ENCODE data around the gene KCP. TPM values are rescaled to one million over a fixed set of nuclear protein-coding genes. Genes with fewer than 3 reads are reported as not detected.
"Not testable (repeated sequence)": the region's sequence is repeated elsewhere in the genome, so short reads cannot be mapped to it uniquely, and the experiment has no call there.

KCP gene
- total RNA-seq, 1 donor from 2014 or later: 0.70 TPM

DNA sequence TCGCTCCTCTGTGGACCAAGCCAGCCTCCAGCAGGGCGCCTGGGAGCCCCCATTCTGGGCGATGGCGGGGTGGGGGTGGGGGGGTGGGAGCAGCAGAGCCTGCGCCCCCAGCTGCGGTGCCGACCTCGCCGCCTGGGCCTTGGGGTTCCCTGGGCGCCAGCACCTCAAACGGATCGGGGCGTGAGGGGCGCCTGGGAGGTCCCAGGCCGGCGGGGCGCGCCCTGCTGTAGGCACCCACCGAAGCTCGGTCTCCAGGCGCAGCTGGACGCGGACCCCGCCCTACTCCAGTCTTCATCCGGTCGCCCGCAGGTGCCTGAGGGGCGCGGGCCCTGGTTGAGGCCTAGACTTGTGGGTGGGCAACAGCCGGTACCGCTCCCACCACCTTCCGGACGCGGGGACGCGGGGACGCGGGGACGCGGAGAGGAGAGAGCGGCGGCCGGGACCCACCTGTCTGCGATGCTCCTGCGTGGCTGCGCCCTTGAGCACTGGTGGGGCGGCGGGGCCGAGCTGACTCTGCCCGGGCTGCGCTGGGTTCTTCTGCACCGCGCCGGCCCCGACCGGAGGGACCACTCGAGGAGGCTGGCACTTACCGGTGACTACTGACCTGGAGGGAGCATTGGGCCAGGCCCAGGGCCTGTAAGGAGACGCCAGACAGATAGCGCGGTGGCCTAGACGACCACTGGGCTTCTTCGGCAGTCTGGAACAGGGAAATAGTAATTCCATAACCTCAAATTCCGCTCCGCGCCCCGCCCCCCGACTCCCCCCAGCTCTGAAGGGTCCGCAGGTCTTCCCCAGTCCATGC, 5.5 kb upstream of the KCP start:
- Mint-ChIP-seq H3K4me1 (ENCODE audit: unreplicated experiment) (peaks cover 4% of the 10 kb centered on the region), H3K9me3 (ENCODE audit: unreplicated experiment) (no peaks in the 10 kb centered on the region), H3K36me3 (ENCODE audit: unreplicated experiment) (no peaks in the 10 kb centered on the region), H3K4me3 (ENCODE audit: unreplicated experiment) (no peak overlapping the region), H3K27me3 (ENCODE audit: unreplicated experiment) (peaks cover 48% of the 10 kb centered on the region), H3K27ac (ENCODE audit: unreplicated experiment) (no peak overlapping the region)
- TF ChIP-seq, protein P1, sequence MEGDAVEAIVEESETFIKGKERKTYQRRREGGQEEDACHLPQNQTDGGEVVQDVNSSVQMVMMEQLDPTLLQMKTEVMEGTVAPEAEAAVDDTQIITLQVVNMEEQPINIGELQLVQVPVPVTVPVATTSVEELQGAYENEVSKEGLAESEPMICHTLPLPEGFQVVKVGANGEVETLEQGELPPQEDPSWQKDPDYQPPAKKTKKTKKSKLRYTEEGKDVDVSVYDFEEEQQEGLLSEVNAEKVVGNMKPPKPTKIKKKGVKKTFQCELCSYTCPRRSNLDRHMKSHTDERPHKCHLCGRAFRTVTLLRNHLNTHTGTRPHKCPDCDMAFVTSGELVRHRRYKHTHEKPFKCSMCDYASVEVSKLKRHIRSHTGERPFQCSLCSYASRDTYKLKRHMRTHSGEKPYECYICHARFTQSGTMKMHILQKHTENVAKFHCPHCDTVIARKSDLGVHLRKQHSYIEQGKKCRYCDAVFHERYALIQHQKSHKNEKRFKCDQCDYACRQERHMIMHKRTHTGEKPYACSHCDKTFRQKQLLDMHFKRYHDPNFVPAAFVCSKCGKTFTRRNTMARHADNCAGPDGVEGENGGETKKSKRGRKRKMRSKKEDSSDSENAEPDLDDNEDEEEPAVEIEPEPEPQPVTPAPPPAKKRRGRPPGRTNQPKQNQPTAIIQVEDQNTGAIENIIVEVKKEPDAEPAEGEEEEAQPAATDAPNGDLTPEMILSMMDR (IDR thresholded peaks at IDR 0.05): no peak
- DNase-seq (ENCODE audit: extremely low spot score, unreplicated experiment): no peak

DNA sequence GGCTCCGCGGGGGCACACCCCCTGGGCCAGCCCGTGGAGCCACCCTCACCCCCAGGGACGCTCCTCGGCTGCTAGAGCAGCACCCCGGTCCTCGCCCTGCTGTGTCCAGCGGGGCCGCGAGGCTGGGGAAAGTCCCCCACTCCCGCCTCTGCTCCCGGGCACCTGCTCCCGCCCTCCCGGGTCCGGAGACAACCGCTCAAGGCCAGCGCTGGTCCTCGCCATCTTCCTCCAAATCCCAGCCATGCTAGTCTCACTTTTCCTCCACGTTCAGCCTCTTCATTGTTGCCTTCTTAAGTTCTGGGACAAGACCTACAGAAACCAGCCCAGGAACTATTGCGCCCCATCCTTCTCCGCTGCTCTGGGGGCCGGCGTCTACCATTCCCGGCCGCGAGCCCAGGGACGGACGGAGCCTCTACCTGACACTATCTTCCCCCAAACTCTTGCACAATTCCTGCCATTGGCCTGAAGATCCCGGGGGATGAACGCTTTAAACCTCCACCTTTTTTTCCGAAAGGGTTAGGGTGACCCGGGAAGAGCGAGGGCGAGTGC, 4.8 kb upstream of the KCP start:
- Mint-ChIP-seq H3K27me3 (ENCODE audit: unreplicated experiment) (peaks cover 45% of the 10 kb centered on the region), H3K4me1 (ENCODE audit: unreplicated experiment) (peaks cover 6% of the 10 kb centered on the region), H3K4me3 (ENCODE audit: unreplicated experiment) (no peak overlapping the region), H3K36me3 (ENCODE audit: unreplicated experiment) (no peaks in the 10 kb centered on the region), H3K9me3 (ENCODE audit: unreplicated experiment) (no peaks in the 10 kb centered on the region), H3K27ac (ENCODE audit: unreplicated experiment) (no peak overlapping the region)
- no peak for DNase-seq (ENCODE audit: extremely low spot score, unreplicated experiment)
- TF ChIP-seq, protein P1 (IDR thresholded peaks at IDR 0.05): no peak

GRCh38 chr7:128914566-128915151, 4.2 kb upstream of the KCP start:
- H3K36me3 Mint-ChIP-seq (ENCODE audit: unreplicated experiment): no peaks in the 10 kb centered on the region
- DNase-seq (ENCODE audit: extremely low spot score, unreplicated experiment): no peak
- H3K4me3 Mint-ChIP-seq (ENCODE audit: unreplicated experiment): no peak overlapping the region
- TF ChIP-seq, protein P1 (IDR thresholded peaks at IDR 0.05): no peak
- peaks cover 44% of the 10 kb centered on the region for H3K27me3 Mint-ChIP-seq (ENCODE audit: unreplicated experiment)
- H3K4me1 Mint-ChIP-seq (ENCODE audit: unreplicated experiment): peaks cover 12% of the 10 kb centered on the region
- H3K27ac Mint-ChIP-seq (ENCODE audit: unreplicated experiment): no peak overlapping the region
- no peaks in the 10 kb centered on the region for H3K9me3 Mint-ChIP-seq (ENCODE audit: unreplicated experiment)

- DNase-seq (ENCODE audit: extremely low spot score, unreplicated experiment): no peak
- Mint-ChIP-seq H3K9me3 (ENCODE audit: unreplicated experiment) (no peaks in the 10 kb centered on the region), H3K4me1 (ENCODE audit: unreplicated experiment) (peaks cover 15% of the 10 kb centered on the region), H3K27ac (ENCODE audit: unreplicated experiment) (no peak overlapping the region), H3K4me3 (ENCODE audit: unreplicated experiment) (no peak overlapping the region), H3K27me3 (ENCODE audit: unreplicated experiment) (peaks cover 42% of the 10 kb centered on the region), H3K36me3 (ENCODE audit: unreplicated experiment) (no peaks in the 10 kb centered on the region)
- TF ChIP-seq, protein P1 (IDR thresholded peaks at IDR 0.05): no peak
Measured at GRCh38 chr7:128913870-128914565, 3.5 kb upstream of the KCP start.

DNA sequence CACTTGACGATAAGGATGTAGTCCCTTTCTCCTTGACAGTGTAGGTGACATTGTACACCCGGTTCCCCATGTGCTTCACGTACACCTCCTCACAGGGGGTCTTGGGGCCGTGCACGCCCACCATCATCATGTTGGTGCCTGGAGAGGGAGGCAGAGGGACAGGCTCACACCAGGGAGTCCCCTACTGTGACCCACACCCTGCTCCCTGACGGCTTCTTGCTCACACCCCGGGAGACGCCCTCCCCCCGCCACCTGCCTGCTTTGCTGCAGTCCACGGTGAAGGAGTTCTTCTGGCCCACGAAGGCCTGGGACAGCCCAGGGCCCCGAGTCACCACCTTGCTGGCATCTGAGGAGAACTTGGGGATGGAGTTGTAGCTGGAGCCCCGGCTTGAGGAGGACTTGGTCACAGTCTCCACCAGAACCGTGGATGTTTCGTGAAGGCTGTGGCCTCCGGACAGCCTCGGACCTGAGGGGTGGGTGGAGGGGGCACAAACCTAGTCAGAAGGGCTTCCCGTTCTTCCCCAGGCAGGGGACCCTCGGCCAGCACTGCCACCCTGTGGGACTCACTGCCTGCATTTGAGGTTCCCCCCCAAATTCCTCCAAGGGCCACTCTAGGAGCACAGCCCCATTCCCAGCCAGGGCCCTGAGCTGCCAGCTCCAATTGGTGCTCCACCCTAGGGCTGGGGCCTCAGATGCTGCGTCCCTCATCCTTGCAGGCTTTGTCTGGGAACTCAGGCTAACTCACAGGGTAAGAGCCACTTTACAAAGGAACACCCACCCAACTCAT, 2.4 kb upstream of the KCP start:
- H3K9me3 Mint-ChIP-seq (ENCODE audit: unreplicated experiment); H3K4me3 Mint-ChIP-seq (ENCODE audit: unreplicated experiment); DNase-seq (ENCODE audit: extremely low spot score, unreplicated experiment); H3K36me3 Mint-ChIP-seq (ENCODE audit: unreplicated experiment); H3K27ac Mint-ChIP-seq (ENCODE audit: unreplicated experiment): not testable (repeated sequence)
- peaks cover 34% of the 10 kb centered on the region for H3K27me3 Mint-ChIP-seq (ENCODE audit: unreplicated experiment)
- H3K4me1 Mint-ChIP-seq (ENCODE audit: unreplicated experiment): peaks cover 15% of the 10 kb centered on the region

Measured in osteocyte (in vitro differentiated cells).